Measurements from ENCODE around the gene CD180.
"Not testable (repeated sequence)": the region's sequence is repeated elsewhere in the genome, so short reads cannot be mapped to it uniquely, and the experiment has no call there.

Gene CD180

DNA sequence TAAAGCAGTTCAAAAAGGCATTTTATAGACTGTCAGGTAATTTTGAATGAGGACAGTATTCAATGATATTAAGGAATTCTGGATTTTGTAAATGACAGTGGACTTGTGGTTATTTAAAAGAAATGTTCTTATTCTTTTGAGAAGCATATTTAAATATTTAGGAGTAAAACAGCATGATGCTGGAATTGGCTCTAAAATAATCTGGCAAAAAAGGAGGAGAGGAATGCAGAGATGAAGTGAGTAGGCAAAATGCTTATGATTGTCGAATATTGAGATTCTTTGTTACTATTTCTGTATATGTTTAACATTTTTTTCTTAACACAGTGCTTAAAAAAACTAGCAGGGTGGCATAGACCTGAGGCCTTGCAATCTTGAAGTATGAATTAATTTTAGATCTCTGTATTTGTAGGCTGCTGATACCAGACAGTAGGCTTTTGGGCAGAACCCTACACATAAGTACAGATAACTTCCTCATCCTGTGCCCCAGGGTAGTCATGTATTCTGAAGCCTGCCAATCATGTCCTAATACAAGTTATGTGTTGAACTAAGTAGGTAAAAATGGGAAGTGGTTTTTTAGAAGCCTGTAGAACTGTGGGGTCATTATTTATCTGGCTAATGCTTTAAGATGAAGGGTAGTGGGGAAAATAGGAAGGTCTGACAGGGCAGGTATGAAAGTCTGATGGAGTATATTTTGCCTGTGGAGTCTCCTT is 9.4 kb downstream of the CD180 start:
- DNase-seq, result peak; percentile 88

DNA sequence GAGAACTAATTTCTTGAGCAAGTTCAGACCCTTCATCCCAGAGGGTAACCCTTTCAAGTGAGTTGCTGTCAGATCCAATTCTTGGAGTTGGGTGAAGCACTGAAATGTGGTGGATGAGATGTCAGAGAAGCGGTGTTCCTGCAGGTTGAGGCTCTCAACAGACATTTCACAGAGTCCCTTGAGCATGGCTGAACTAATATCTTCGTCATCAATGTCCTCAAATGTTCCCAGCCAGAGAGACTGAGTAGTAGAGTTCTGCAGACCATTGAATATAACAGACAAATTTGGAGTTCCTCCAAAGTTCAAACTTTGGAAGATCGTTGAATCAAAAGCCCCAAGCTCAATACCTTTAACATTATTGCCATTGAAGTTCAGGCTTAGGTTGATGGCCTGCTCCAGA is 12.7 kb downstream of the CD180 start:
- no peak for DNase-seq

DNA sequence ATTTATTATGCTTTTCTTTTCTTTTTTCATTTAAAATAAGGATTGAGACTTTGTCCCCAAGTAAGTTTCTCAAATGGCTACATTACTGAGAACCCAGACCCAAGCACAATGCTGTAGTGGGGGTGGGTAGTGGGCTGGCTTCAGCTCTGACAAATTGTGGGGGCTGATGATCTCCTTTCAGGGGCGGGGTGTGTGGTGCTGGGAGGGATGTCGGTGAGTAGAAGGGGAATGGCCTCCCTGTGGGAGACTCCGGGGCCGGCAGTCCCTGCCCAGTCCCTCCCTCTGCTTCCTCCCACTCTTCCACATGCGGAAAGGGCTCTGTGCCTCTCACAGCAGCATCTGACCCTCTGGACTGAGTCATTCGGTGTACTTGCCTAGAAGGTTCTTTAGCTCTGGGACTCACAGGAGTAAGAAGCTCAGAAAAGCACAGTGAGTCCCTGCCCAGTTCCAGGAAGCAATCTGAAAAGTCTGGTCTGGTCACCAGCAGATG is 14.3 kb downstream of the CD180 start:
- DNase-seq, result peak; percentile 89

DNA sequence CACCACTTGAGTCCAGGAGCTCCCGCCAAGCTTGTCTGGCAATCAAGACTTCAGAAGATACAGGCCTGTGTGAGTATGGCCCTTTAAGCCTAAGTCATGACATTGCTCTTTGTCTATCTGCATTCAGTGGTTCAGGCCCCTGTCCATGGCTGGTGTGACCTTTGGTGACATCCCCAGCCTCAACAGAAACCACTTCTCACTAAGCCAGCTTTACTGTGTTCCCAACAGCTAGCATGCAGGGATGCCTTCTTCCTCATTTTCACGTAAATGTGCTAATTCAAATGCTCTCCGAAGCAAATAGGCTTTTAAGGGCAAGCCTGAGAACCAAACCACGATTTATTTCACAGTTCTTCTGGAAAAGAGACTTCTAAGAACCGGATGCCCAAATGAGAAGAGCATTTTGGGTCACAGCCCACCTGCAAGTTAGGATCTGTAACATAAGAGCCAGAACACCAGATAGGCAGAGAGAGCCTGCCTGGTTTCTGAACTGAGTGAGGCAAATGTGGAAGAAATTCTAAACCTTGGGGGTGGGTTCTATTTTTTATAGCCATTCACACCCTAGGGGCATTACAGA is 14.9 kb downstream of the CD180 start:
- peak; percentile 100 for DNase-seq

DNA sequence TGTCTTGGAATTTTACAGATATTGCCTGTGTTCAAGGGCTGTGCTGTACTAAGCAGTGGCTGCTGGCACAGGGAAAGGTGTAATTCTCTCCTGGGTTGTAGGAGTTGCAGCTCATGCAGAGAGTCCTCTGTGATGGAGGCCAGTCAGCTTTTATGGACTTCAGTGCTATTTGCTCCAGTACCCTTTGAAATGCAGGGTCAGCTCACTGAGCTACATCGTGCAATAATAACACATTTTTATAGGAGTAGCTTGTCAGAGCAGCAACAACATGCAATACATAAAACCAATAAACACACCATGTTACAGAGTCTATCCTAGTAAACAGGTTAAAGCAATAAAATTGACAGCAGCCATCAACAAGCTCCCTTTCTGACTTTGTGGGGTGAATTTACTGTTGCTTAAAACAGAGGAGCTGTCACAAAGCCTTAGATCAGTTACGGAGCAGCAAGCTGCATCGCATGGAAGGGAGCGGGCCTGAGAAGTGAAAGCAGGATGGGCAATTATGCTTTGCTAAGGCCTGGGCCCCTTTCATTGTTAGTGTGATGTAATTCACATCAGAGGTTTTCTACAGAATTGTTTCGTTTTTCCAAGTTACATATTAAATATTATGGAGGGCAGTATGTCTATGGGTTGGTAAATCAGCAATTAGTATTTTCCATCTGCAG is 16.8 kb downstream of the CD180 start:
- DNase-seq, result peak; percentile 32

DNA sequence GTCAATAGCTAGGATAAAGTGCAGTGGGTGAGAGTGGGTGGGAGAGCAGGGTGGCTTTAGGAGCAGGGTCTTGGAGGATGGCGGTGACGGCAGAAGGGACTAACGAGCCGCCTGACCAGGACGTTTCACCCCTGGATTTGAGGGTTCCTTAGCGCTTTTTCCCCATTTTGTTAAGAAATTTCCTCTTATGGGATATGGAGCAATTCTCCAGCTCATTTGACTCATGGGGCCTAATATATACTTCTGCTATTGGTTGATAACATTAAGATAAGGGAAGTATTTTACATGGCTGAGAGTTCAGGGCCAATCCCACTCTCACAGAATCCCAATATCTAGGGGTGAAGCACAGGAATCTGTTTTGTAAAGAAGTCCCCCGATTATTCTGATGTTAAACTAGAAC is 17.6 kb downstream of the CD180 start:
- peak; percentile 11 for DNase-seq

DNA sequence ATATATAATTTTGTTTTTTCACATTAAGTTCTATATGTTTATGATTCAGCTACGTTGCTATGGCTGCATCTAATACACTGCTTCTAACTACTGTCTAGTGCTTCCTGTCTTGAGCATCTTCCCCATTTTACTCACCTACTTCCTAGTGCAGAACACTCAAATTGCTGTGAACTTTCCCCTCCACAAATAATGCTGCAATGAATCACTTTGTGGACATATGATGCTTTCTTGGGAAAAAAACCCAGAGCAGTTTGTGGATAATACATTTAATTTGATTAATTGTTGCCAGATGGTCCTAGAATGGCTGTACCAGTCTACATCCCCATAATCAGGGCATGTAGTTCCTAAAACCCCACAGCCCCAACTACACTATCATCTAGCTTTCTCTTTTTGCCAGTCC is 18.5 kb downstream of the CD180 start:
- DNase-seq, result peak; percentile 68

DNA sequence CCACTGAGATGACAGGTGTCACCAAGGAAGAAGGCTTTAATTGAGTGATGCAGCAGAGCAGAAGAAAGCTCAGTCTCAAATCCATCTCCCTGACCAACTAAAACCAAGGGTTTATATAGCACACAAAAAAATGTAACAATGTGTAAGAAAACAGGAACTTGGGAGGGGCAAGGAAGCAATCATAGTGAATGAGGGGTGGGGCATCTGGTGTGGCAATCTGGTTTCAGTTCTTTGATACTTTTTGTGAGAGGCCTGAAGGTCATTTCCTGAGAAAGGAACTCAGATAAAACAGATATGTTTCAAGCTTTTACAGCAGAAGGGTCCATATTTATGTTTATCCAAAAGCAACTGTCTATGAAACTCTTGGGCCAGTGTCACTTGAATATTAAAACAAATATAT is 19.7 kb downstream of the CD180 start:
- DNase-seq, result peak; percentile 96

DNA sequence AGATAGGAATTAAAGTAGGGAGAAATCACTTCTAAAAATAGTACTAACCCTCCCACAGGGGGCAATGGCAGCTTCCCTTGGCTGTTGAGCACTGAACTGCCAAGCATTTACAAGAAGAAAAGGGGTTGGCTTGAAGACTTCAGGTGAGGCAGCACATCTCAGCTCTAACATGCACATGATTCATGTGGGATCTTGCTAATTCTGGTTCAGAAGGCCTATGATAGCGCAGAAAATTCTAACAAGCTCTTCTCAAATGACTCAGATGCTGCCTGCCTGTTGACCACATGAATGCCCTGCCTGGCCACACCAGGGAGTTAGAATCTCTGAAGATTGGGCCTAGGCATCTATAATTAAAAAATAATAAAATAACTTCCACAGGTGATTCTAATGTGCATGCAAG is 22.6 kb downstream of the CD180 start:
- DNase-seq, result no peak

DNA sequence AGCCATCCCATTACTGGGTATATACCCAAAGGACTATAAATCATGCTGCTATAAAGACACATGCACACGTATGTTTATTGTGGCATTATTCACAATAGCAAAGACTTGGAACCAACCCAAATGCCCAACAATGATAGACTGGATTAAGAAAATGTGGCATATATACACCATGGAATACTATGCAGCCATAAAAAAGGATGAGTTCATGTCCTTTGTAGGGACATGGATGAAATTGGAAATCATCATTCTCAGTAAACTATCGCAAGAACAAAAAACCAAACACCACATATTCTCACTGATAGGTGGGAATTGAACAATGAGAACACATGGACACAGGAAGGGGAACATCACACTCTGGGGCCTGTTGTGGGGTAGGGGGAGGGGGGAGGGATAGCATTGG is 23.2 kb downstream of the CD180 start:
- DNase-seq, result not testable (repeated sequence)

DNA sequence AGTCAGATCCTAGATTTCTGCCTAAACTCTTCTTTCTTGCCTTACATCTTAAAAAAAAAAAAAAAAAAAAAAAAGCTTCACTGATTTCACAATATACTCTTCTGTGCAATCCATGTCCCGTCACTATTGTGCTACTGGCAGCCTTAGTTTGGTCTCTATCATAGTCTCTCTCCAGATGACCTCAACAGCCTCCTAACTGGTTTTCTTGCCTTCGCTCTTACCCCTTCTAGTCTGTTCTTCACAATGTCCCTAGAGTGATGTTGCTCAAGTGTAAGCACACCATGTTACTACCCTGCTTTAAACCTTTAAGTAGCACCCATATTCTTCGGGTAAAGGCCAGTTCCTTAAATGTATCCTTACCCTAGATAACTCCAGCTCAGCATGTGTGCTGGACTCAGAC is 25.8 kb downstream of the CD180 start:
- peak; percentile 75 for DNase-seq

DNA sequence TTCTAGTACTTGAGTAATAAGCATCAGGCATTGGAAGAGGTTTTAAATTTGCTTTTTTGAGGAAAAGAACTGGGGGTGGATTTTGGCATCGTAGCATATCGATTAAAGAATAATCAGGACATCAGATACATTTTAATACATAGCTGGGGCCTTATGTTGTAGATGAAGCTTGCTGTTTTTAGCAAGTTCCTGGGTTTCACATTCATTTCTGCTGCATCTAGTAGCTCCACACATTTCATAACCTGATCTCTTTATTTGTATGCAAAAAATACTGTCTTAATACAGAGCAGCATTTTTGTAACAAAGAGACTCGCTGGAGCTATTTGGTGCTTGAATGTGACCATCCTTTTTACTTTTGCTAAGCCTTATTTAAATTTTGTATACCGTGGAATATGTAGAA is 28.5 kb downstream of the CD180 start:
- no peak for DNase-seq

DNA sequence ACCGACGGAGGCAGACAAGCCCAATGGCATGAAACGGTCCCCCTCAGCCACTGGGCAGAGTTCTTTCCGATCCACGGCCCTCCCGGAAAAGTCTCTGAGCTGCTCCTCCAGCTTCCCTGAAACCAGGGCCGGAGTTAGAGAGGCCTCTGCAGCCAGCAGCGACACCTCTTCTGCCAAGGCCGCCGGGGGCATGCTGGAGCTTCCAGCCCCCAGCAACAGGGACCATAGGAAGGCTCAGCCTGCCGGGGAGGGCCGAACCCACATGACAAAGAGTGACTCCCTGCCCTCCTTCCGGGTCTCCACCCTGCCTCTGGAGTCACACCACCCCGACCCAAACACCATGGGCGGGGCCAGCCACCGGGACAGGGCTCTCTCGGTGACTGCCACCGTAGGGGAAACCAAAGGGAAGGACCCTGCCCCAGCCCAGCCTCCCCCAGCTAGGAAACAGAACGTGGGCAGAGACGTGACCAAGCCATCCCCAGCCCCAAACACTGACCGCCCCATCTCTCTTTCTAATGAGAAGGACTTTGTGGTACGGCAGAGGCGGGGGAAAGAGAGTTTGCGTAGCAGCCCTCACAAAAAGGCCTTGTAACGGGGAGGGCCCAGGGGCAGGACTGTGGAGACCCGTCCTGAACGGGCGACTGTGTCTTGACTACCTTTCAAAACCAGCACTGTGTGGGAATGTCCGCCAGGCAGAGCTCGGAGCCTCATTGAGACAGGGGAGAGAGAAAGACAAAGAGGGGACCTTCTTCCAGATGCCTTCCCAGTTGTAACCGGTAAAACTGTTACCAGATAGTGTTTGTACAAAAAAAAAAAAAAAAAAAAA is 29.9 kb downstream of the CD180 start:
- peak; percentile 74 for DNase-seq

DNA sequence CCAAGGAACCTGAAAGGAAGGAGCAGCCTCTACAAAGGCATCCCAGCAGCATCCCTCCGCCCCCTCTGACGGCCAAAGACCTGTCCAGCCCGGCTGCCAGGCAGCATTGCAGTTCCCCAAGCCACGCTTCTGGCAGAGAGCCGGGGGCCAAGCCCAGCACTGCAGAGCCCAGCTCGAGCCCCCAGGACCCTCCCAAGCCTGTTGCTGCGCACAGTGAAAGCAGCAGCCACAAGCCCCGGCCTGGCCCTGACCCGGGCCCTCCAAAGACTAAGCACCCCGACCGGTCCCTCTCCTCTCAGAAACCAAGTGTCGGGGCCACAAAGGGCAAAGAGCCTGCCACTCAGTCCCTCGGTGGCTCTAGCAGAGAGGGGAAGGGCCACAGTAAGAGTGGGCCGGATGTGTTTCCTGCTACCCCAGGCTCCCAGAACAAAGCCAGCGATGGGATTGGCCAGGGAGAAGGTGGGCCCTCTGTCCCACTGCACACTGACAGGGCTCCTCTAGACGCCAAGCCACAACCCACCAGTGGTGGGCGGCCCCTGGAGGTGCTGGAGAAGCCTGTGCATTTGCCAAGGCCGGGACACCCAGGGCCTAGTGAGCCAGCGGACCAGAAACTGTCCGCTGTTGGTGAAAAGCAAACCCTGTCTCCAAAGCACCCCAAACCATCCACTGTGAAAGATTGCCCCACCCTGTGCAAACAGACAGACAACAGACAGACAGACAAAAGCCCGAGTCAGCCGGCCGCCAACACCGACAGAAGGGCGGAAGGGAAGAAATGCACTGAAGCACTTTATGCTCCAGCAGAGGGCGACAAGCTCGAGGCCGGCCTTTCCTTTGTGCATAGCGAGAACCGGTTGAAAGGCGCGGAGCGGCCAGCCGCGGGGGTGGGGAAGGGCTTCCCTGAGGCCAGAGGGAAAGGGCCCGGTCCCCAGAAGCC is 30.8 kb downstream of the CD180 start:
- DNase-seq, result peak; percentile 73

DNA sequence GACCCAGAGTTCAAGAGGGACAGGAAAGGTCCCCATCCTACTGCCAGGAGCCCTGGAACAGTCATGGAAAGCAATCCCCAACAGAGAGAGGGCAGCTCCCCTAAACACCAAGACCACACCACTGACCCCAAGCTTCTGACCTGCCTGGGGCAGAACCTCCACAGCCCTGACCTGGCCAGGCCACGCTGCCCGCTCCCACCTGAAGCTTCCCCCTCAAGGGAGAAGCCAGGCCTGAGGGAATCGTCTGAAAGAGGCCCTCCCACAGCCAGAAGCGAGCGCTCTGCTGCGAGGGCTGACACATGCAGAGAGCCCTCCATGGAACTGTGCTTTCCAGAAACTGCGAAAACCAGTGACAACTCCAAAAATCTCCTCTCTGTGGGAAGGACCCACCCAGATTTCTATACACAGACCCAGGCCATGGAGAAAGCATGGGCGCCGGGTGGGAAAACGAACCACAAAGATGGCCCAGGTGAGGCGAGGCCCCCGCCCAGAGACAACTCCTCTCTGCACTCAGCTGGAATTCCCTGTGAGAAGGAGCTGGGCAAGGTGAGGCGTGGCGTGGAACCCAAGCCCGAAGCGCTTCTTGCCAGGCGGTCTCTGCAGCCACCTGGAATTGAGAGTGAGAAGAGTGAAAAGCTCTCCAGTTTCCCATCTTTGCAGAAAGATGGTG is 31.6 kb downstream of the CD180 start:
- DNase-seq, result no peak

DNA sequence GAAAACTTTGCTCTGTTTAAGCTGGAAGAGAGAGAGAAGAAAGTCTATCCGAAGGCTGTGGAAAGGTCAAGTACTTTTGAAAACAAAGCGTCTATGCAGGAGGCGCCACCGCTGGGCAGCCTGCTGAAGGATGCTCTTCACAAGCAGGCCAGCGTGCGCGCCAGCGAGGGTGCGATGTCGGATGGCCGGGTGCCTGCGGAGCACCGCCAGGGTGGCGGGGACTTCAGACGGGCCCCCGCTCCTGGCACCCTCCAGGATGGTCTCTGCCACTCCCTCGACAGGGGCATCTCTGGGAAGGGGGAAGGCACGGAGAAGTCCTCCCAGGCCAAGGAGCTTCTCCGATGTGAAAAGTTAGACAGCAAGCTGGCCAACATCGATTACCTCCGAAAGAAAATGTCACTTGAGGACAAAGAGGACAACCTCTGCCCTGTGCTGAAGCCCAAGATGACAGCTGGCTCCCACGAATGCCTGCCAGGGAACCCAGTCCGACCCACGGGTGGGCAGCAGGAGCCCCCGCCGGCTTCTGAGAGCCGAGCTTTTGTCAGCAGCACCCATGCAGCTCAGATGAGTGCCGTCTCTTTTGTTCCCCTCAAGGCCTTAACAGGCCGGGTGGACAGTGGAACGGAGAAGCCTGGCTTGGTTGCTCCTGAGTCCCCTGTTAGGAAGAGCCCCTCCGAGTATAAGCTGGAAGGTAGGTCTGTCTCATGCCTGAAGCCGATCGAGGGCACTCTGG is 32.6 kb downstream of the CD180 start:
- no peak for DNase-seq

DNA sequence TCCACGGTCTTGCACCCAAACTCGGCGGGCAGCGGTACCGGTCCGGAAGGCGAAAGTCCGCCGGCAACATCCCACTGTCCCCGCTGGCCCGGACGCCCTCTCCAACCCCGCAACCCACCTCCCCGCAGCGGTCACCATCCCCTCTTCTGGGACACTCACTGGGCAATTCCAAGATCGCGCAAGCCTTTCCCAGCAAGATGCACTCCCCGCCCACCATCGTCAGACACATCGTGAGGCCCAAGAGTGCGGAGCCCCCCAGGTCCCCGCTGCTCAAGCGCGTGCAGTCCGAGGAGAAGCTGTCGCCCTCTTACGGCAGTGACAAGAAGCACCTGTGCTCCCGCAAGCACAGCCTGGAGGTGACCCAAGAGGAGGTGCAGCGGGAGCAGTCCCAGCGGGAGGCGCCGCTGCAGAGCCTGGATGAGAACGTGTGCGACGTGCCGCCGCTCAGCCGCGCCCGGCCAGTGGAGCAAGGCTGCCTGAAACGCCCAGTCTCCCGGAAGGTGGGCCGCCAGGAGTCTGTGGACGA is 33.3 kb downstream of the CD180 start:
- no peak for DNase-seq

DNA sequence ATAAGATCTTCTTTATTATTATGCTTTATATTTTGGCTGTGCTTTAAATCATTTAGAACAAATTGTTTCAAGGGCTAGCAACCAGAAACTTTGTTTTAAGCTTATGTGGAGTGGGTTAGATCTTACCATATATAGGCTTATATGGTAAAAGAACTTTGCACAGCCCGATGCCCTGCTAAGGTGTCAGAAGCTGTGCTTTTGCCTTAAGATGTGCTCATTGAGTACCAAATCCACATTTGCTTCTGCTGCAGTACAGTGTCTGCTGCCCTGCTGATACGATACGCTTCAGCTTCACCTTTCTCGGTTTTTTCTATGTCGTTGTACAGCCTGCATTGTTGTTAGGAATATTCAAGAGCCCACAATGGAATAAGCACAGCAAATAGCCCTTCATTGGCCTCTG is 34.8 kb downstream of the CD180 start:
- no peak for DNase-seq

DNA sequence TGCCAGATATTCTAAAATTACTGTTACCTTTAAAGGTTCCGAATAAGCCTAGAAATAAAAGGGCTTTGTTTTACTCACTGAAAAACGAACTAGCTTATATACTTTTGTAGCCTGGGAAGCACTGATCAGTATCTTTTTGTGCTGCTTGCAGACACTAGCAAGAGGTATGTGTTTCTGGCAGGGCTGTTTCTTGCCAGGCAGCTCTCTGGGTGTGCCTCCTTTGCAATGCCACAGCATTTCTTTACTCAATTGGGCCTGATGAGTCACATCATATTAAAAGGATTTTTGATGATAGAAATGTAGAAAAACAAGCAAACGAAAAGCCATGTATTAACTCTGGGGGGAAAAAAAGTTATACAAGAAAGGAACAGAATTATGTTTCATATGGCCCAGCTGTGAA is 35.6 kb downstream of the CD180 start:
- no peak for DNase-seq

DNA sequence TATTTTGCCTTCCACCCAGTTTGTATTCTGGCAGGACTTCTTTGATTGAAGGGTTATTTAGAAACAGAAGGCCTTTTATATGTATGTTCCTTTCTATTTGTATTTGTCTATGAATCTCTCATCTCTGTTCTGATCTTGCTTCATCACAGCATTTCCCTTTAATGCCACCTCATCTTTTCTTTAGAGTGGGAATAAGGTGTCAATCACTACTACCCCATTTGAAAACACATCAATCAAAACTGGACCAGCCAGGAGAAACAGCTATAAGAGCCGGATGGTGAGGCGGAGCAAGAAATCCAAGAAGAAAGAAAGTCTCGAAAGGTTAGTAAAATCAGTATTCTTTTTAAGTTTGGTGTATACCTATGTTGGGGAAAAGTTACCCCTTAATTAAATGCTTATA is 36.3 kb downstream of the CD180 start:
- DNase-seq, result no peak

All from MV-4-11 (cell line).